Choroid plexus epithelial cell (primary cell): ENCODE measurements around the gene PHOSPHO2.
"Not testable (repeated sequence)": the region's sequence is repeated elsewhere in the genome, so short reads cannot be mapped to it uniquely, and the experiment has no call there.

Experiments used
- DNase-seq: peaks from one replicate; pipeline ENCODE4 v3.0.0-alpha.2; 2010; ENCODE audit warnings: low read depth
- H3K4me3 ChIP-seq: 2 replicates; pipeline ENCODE4 v1.5.1; 2011; ENCODE audit warnings: low read depth, mild to moderate bottlenecking, control low read depth, low read length, moderate library complexity
- TF ChIP-seq, protein P1 (sequence below): conservative IDR thresholded peaks from 2 replicates; pipeline ENCODE4 v1.5.1; 2011; ENCODE audit warnings: low read depth, mild to moderate bottlenecking, control low read depth, inconsistent platforms, low read length, moderate library complexity

Gene PHOSPHO2

DNA sequence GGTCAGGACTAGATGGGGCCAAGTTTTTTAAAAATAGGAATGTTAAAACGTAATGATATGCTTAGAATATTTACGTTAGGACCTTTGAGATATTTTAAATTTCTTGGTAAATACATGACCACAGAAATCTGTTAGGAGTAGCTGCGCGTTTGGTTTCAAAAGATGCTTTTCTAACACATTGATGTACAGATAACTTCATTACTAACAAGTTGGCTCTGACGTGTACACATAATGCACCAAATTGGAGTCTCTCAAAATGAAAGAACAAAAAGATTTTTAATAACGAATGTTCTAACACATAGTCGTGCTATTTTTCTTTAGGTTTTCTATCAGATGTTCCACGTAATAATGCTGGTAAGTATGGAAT, 608 bp downstream of the PHOSPHO2 start:
- no peak for DNase-seq
- TF ChIP-seq, protein P1, sequence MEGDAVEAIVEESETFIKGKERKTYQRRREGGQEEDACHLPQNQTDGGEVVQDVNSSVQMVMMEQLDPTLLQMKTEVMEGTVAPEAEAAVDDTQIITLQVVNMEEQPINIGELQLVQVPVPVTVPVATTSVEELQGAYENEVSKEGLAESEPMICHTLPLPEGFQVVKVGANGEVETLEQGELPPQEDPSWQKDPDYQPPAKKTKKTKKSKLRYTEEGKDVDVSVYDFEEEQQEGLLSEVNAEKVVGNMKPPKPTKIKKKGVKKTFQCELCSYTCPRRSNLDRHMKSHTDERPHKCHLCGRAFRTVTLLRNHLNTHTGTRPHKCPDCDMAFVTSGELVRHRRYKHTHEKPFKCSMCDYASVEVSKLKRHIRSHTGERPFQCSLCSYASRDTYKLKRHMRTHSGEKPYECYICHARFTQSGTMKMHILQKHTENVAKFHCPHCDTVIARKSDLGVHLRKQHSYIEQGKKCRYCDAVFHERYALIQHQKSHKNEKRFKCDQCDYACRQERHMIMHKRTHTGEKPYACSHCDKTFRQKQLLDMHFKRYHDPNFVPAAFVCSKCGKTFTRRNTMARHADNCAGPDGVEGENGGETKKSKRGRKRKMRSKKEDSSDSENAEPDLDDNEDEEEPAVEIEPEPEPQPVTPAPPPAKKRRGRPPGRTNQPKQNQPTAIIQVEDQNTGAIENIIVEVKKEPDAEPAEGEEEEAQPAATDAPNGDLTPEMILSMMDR: no peak
- H3K4me3 ChIP-seq: peak overlapping the region; percentile 88

DNA sequence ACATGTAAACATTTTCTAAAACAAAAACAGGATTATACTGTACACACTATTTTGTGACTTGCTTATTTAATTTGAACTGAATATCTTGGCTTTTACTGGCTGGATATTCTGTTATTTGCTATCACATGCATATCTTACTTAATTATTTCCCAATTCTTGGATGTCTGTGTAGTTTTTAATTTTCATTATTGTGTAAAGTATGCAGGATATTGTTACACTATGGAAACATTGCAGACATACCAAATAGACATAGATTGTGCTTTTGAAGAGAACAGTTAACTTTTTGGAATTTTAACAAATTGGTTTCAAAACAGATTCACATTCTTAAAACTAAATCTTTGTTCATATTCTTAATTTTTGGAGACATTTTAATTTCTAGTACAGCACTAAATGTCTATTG, 2.1 kb downstream of the PHOSPHO2 start:
- no peak overlapping the region for H3K4me3 ChIP-seq
- TF ChIP-seq, protein P1: no peak
- DNase-seq: no peak

DNA sequence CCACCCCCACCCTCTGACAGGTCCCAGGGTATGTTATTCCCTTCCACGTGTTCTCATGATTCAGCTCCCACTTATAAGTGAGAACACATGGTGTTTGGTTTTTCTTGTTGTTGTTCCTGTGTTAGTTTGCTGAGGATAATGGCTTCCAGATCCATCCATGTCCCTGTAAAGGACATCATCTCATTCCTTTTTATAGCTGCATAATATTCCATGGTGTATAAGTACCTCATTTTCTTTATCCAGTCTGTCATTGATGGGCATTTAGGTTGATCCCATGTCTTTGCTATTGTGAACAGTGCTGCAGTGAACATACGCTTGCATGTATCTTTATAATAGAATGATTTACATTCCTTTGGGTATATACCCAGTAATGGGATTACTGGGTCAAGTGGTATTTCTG, 4.9 kb downstream of the PHOSPHO2 start:
- not testable (repeated sequence) for DNase-seq, H3K4me3 ChIP-seq

DNA sequence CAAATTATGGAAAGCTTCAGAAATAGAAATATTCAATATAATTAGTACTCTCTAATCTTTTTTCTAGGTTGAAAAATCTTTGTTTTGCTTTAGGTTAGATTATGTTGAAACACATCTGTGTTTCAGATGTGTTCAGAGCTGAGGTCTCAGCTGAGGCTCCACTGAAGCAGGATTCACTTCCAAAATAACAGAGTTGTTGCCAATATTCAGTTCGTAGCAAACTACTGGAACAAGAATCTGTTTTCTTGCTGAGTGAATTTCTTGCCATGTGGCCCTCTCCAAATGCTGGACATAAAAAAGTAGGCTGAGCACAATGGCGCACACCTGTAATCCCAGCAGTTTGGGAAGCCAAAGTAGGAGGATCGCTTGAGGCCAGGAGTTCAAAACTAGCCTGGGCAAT, 8.7 kb downstream of the PHOSPHO2 start:
- TF ChIP-seq, protein P1: no peak
- DNase-seq: no peak

DNA sequence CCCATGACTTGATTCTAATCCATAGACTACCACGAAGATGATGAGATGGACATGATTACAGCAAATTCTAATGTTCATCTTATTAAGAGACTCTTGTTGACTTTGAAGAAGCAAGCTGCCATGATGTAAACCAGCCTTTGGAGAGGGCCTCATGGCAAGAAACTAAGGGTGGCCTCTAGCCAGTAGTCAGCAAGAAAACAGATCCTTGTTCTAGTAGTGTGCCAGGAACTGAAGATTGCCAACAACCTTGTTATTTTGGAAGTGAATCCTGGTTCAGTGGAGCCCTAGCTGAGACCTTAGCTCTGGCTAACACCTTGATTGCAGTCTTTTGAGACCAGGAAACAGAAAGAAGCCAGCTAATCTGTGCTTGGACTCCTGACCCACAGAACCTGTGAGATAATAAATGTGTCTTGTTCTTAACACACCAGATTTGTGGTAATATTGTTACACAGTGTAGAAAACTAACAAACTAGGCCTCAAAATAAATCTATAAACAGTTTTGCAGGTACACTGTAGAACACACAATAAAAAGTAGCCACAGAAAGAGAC, 10.0 kb downstream of the PHOSPHO2 start:
- TF ChIP-seq, protein P1: no peak
- no peak for DNase-seq
- H3K4me3 ChIP-seq: no peak overlapping the region

More for the DNA sequence above, 8.7 kb downstream of the PHOSPHO2 start:
- H3K4me3 ChIP-seq: no peak overlapping the region

DNA sequence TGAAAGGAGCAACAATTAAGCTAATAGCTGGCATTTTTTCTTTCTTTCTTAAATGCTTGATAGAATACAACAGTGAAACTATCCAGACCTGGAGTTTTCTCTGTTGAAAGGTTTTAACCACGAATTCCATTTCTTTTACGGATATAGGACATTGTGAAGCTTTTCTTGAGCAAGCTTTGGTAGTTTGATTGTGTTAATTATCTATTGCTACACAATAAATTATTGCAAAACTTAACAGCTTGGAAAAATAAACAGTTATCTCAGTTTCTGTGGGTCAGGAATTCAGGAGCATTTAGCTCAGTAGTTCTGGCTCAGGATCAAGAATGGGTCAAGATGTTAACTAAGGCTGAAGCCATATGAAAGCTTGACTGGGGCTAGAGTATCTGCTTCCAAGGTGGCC, 11.7 kb downstream of the PHOSPHO2 start:
- TF ChIP-seq, protein P1: no peak
- peak; percentile 76 for DNase-seq

GRCh38 chr2:169707626-169708025, 13.4 kb downstream of the PHOSPHO2 start:
- TF ChIP-seq, protein P1: no peak
- H3K4me3 ChIP-seq: no peak overlapping the region
- DNase-seq: no peak

More for the DNA sequence above, 11.7 kb downstream of the PHOSPHO2 start:
- H3K4me3 ChIP-seq: no peak overlapping the region
